Measurements from ENCODE around the gene MRTFB.
"Not testable (repeated sequence)": the region's sequence is repeated elsewhere in the genome, so short reads cannot be mapped to it uniquely, and the experiment has no call there.

The MRTFB gene

DNA sequence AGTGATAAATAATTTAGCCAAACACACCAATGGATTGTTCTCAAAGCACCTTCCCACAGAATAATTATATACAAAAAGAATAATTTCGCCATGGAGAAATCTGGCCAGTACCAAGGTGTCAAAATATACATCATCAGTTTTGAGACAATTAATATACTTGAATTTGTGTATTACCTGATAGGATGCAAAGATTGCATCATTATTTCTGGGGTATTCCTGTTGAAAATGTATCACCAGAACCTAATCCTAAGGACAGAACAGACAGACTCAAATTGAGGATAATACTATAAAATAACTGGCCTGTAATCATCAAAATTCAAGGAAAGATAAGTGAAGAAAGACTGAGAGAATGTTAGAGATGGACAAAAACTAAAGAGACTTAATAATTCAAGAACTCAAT, 111.9 kb downstream of the MRTFB start:
- no peak for DNase-seq
- H3F3A ChIP-seq (ENCODE audit: insufficient read depth, low read length) = no peaks in the 10 kb centered on the region
- no peaks in the 10 kb centered on the region for H3K79me2 ChIP-seq (ENCODE audit: low read length)
- H3K27me3 ChIP-seq (replicated peaks; ENCODE audit: insufficient read depth, low read length) = no peaks in the 10 kb centered on the region
- H3K4me2 ChIP-seq (ENCODE audit: low read depth, low read length) = no peak overlapping the region
- no peaks in the 10 kb centered on the region for H4K20me1 ChIP-seq (ENCODE audit: insufficient read depth, low read length)
- no peaks in the 10 kb centered on the region for H3K9me2 ChIP-seq (replicated peaks; ENCODE audit: insufficient read depth, low read length)
- H3K9me3 ChIP-seq (replicated peaks; ENCODE audit: insufficient read depth, low read length) = no peaks in the 10 kb centered on the region
- no peak overlapping the region for H3K27ac ChIP-seq (ENCODE audit: low read length)
- no peak overlapping the region for H3K9ac ChIP-seq (ENCODE audit: low read length)
- no peak for TF ChIP-seq EZH2 (optimal IDR thresholded peaks at IDR 0.05; ENCODE audit: low read depth, low read length)
- TF ChIP-seq, protein P1, sequence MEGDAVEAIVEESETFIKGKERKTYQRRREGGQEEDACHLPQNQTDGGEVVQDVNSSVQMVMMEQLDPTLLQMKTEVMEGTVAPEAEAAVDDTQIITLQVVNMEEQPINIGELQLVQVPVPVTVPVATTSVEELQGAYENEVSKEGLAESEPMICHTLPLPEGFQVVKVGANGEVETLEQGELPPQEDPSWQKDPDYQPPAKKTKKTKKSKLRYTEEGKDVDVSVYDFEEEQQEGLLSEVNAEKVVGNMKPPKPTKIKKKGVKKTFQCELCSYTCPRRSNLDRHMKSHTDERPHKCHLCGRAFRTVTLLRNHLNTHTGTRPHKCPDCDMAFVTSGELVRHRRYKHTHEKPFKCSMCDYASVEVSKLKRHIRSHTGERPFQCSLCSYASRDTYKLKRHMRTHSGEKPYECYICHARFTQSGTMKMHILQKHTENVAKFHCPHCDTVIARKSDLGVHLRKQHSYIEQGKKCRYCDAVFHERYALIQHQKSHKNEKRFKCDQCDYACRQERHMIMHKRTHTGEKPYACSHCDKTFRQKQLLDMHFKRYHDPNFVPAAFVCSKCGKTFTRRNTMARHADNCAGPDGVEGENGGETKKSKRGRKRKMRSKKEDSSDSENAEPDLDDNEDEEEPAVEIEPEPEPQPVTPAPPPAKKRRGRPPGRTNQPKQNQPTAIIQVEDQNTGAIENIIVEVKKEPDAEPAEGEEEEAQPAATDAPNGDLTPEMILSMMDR (IDR thresholded peaks at IDR 0.05; ENCODE audit: low read length) = no peak
- TF ChIP-seq EZH2phosphoT487 (IDR thresholded peaks at IDR 0.05; ENCODE audit: low read length) = no peak
- H3K36me3 ChIP-seq (replicated peaks; ENCODE audit: insufficient read depth, low read length) = no peaks in the 10 kb centered on the region
- H3K4me3 ChIP-seq (ENCODE audit: low read length) = no peak overlapping the region
- H3K4me1 ChIP-seq (ENCODE audit: low read length) = no peaks in the 10 kb centered on the region
- no peak overlapping the region for H2AFZ ChIP-seq (ENCODE audit: low read length)

DNA sequence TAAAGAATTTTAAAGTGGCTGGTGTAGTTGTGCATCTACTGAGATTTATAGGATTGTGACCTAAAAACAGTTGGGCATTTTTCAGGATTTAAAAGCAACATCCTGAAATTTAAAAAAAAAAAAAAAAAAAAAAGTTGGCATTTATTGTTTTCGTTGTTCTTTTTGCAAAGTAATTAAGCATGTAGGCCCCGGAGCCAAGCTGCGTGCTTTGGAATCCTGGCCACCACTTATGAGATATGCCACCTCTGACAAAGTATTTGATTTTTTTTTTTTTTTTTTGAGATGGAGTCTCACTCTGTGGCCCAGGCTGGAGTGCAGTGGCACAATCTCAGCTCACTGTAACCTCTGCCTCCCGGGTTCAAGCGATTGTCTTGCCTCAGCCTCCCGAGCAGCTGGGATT, 112.8 kb downstream of the MRTFB start:
- not testable (repeated sequence) for H3K79me2 ChIP-seq (ENCODE audit: low read length); DNase-seq; H3K4me3 ChIP-seq (ENCODE audit: low read length); H2AFZ ChIP-seq (ENCODE audit: low read length); H3K27ac ChIP-seq (ENCODE audit: low read length); H3K4me2 ChIP-seq (ENCODE audit: low read depth, low read length); H3K4me1 ChIP-seq (ENCODE audit: low read length); H3K36me3 ChIP-seq (replicated peaks; ENCODE audit: insufficient read depth, low read length); H3K9me2 ChIP-seq (replicated peaks; ENCODE audit: insufficient read depth, low read length); H3K27me3 ChIP-seq (replicated peaks; ENCODE audit: insufficient read depth, low read length); H3F3A ChIP-seq (ENCODE audit: insufficient read depth, low read length); H4K20me1 ChIP-seq (ENCODE audit: insufficient read depth, low read length); H3K9me3 ChIP-seq (replicated peaks; ENCODE audit: insufficient read depth, low read length); H3K9ac ChIP-seq (ENCODE audit: low read length)

GRCh38 chr16:14186007-14186794, 115.1 kb downstream of the MRTFB start:
- H3K36me3 ChIP-seq (replicated peaks; ENCODE audit: insufficient read depth, low read length) = no peaks in the 10 kb centered on the region
- no peaks in the 10 kb centered on the region for H3K27me3 ChIP-seq (replicated peaks; ENCODE audit: insufficient read depth, low read length)
- DNase-seq = no peak
- H3K4me3 ChIP-seq (ENCODE audit: low read length) = no peak overlapping the region
- no peak overlapping the region for H3K9ac ChIP-seq (ENCODE audit: low read length)
- no peaks in the 10 kb centered on the region for H4K20me1 ChIP-seq (ENCODE audit: insufficient read depth, low read length)
- no peak overlapping the region for H2AFZ ChIP-seq (ENCODE audit: low read length)
- no peaks in the 10 kb centered on the region for H3F3A ChIP-seq (ENCODE audit: insufficient read depth, low read length)
- no peaks in the 10 kb centered on the region for H3K9me3 ChIP-seq (replicated peaks; ENCODE audit: insufficient read depth, low read length)
- H3K9me2 ChIP-seq (replicated peaks; ENCODE audit: insufficient read depth, low read length) = no peaks in the 10 kb centered on the region
- H3K4me2 ChIP-seq (ENCODE audit: low read depth, low read length) = no peak overlapping the region
- H3K79me2 ChIP-seq (ENCODE audit: low read length) = no peaks in the 10 kb centered on the region
- H3K4me1 ChIP-seq (ENCODE audit: low read length) = no peaks in the 10 kb centered on the region
- no peak overlapping the region for H3K27ac ChIP-seq (ENCODE audit: low read length)
- TF ChIP-seq, protein P1 (IDR thresholded peaks at IDR 0.05; ENCODE audit: low read length) = no peak
- TF ChIP-seq EZH2phosphoT487 (IDR thresholded peaks at IDR 0.05; ENCODE audit: low read length) = no peak
- TF ChIP-seq EZH2 (optimal IDR thresholded peaks at IDR 0.05; ENCODE audit: low read depth, low read length) = no peak

GRCh38 chr16:14186795-14187221, 115.7 kb downstream of the MRTFB start:
- Histone ChIP-seq H3K36me3 (replicated peaks; ENCODE audit: insufficient read depth, low read length) (no peaks in the 10 kb centered on the region), H3F3A (ENCODE audit: insufficient read depth, low read length) (no peaks in the 10 kb centered on the region), H3K4me2 (ENCODE audit: low read depth, low read length) (no peak overlapping the region), H3K27me3 (replicated peaks; ENCODE audit: insufficient read depth, low read length) (no peaks in the 10 kb centered on the region), H2AFZ (ENCODE audit: low read length) (no peak overlapping the region), H3K27ac (ENCODE audit: low read length) (no peak overlapping the region), H3K9me3 (replicated peaks; ENCODE audit: insufficient read depth, low read length) (no peaks in the 10 kb centered on the region), H3K79me2 (ENCODE audit: low read length) (no peaks in the 10 kb centered on the region), H3K4me3 (ENCODE audit: low read length) (no peak overlapping the region), H4K20me1 (ENCODE audit: insufficient read depth, low read length) (no peaks in the 10 kb centered on the region), H3K9me2 (replicated peaks; ENCODE audit: insufficient read depth, low read length) (no peaks in the 10 kb centered on the region), H3K4me1 (ENCODE audit: low read length) (no peaks in the 10 kb centered on the region), H3K9ac (ENCODE audit: low read length) (no peak overlapping the region)
- TF ChIP-seq, protein P1 (IDR thresholded peaks at IDR 0.05; ENCODE audit: low read length) = no peak
- no peak for TF ChIP-seq EZH2 (optimal IDR thresholded peaks at IDR 0.05; ENCODE audit: low read depth, low read length)
- no peak for TF ChIP-seq EZH2phosphoT487 (IDR thresholded peaks at IDR 0.05; ENCODE audit: low read length)
- DNase-seq = no peak
